GM19043 (cell line): ENCODE measurements around the gene TENM4.
"Not testable (repeated sequence)": the region's sequence is repeated elsewhere in the genome, so short reads cannot be mapped to it uniquely, and the experiment has no call there.

Experiments
- ATAC-seq: cut with Tn5 transposase; IDR thresholded peaks from one replicate; pipeline ENCODE4 v1.9.1; 2021; ENCODE audit warnings: low read depth; ENCODE audit not compliant: unreplicated experiment

TENM4 gene

DNA sequence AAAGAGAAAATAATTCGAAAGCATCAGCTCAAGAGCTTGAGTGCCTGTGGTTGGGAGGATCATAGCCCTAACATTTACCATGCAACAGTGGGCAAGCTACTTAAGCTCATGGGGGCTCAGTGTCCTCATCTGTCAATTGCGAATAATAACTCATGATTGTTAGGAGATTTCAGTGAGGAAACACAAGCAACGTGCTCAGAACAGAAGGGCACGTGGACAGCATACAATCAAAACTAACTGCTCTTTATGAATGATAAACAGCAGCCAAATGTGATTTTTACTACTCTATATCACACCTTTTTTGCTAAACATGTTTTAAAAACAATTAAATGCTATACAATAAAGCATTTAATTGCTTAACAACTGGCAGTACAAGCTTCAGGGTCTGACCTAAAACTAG is 556.1 kb downstream of the TENM4 start:
- no peak for ATAC-seq

DNA sequence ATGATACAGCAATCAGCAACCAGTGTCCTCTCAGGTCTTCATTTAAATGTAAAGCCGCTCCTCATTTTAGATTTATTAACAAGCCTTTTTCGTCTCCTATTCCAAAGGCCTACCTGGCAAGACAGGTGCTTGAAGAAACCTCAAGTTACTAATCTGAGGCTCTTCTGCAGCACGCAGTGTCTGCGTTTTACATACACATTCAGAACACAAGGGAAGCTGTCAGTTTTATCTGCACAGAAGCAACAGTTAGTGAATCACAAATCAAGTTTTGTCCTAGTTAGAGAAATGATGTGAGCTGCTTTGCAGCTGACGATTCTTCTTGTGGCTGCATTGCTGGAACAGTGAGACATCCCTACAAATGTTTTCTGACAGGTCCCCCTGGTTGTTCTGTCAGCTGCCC is 557.3 kb downstream of the TENM4 start:
- ATAC-seq = no peak

DNA sequence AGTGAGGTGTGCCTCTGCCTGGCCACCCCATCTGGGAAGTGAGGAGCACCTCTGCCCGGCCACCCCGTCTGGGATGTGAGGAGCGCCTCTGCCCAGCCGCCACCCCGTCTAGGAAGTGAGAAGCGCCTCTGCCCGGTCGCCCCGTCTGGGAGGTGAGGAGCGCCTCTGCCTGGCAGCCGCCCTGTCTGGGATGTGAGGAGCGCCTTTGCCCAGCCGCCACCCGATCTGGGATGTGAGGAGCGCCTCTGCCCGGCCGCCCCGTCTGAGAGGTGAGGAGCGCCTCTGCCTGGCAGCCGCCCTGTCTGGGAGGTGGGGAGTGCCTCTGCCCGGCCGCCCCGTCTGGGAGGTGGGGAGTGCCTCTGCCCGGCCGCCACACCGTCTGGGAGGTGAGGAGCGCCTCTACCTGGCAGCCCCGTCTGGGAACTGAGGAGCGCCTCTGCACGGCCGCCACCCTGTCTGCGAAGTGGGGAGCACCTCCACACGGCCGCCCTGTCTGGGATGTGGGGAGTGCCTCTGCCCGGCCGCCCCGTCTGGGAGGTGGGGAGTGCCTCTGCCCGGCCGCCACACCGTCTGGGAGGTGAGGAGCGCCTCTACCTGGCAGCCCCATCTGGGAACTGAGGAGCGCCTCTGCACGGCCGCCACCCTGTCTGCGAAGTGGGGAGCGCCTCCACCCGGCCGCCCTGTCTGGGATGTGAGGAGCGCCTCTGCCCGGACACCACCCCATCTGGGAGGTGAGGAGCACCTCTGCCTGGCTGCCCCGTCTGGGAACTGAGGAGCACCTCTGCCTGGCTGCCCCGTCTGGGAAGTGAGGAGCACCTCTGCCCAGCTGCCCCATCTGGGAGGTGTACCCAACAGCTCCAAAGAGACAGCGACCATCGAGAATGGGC is 561.5 kb downstream of the TENM4 start:
- ATAC-seq = not testable (repeated sequence)

DNA sequence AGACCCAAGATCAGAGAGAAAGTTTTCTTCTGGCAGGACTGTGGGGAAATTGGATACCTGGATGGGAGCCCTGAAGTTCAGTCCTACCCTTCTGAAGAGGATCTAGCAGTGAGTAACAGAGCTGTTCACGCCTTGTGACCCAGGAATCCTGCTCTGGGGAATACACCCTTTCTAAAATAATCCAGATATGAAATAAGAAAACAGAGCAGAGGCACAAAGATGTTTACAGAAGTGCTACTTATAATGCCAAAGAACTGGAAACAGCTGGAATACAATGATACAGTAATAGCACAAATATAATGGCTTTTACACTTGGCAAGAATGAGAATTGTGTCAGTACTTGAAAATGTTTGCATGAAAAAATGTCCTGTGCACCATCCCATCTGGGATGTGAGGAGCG is 562.2 kb downstream of the TENM4 start:
- ATAC-seq = no peak

DNA sequence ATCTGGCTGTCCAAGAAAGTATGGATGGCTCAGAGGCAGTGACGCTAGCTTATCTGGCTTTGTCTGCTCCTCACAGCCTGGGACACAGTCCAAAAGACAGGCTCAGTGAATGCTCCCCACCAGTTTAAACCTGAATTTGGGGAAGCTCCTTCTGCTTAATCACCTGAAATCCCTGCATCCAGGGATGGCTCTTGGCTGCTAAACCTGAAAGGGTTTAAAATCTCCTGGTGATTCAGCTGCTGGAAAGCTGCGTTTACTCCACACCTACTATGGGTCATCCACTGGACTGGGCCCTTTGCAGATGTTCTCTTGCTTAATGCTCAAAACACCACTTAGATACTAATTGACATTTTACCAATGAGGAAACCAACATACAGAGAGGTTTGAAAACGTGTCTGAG is 564.2 kb downstream of the TENM4 start:
- ATAC-seq = no peak

DNA sequence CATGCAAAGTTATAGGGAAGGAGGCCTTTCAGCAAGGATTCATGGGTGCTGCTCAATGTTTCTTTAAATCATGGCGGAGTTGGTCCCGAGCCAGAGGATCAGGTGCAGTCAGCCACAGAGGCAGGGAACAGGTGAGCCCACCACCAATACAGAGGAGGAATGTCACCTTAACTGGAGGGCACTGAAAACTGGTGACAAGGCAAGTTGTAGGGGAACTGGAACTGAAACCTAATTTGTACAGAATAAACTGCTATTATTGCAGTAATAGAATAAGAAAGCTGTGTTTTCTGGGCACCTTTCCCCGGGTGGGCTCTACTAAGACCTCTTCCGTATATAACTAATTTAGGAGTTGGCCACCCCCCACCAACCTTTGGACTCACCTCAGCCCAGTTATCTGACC is 570.2 kb downstream of the TENM4 start:
- no peak for ATAC-seq

DNA sequence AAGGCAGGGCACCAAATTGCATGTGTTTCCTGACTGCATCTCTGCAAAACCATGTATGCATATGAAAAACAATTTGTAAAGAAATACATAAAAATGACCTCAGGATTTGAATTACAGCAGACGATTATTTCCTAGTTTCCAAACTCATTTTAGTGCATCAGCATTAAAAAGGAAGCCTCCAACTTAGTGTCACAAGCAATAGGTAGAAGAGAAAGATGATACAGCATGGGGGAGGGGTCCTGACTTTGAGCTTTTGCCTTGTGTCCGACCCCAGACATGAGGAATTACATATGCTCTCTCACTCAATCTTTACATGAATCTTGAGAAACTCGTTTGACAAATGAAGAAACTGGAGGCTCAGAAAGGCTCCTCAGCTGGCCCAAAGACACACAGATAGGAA is 571.5 kb downstream of the TENM4 start:
- ATAC-seq = no peak

DNA sequence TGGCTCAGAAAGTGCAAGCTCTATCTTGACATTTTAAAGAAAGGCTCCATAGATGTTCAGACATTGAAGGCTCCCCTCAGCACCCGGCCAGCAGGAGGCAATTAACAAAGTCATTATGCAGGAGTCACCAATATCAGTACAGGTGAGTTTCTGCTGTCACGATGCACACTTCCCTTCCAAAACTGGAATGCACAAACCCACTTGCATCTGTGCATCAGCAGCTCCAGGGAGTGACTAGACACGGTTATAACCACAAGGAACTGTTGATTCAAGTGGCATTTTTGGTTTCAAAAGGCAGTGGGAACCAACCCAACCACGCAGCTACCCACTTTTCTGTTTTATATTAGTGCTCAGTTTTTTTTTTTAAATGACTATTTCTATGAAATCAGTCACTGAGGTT is 572.3 kb downstream of the TENM4 start:
- ATAC-seq = no peak

DNA sequence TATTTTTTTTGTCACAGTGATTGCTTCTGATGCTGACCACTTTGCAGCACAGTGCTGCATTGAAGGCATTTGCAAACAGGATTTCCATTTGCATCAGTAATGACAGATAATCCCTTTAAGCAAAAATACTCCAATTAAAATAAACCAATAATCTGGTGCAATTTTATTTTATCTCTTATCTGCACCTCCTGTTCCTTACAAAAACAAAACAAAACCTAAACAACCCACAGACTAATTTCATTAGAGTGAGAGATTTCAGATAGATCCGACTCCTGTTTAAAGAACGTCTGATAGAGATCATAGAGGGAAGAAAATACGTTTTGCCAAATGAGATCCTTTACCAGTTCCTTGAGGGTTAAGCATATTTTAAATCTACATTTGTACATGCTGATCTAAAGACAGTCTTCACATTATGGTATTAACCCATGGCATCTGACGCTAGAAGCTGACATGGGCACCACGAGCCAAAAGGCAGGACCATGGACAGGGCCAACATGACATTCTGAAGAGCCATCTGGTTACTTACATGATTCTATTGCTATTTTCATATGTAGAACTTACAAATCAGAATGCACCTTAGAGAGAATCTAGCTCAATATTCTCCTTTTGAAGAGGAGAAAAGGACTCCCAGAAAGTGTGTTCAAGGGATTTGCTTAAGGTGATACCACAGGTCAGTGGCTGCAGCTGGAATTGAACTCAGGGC is 580.0 kb downstream of the TENM4 start:
- ATAC-seq = no peak

DNA sequence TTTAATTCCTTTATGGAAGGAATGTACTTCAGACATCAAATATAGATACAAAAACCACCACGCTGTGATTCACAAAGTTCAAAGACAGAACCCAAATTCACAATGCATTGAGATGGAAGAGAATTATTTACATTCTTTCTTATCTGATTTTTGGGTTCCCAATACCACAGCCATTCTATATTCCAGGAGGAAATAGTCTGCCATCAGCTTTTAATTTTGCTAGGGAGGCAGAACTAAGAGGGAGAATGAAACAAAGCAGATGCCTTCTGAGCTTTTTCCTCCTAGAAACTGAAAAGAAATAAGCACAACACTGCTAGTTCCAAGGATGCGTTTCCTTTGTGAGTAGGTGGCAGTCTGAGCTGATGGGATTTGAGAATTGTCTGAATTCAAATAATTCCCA is 583.1 kb downstream of the TENM4 start:
- ATAC-seq = no peak

DNA sequence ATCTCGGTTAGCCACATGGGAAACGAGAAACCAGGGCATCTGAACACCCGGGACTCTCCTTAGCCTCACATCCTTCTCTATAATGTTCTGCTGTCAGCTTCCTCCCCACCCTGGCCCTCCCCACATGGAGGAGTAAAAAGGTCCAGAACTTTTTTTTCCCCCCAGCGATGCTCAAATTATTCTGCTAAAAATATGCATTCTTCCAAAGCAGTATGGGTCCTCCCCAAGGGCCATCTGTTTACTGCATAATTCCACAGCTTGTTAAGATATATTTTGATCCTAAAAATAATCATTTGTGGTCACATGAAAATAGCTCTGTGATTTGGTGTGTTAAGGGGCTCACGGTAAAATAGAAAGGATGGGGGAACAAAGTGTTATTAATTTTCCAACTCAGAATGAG is 584.6 kb downstream of the TENM4 start:
- no peak for ATAC-seq

DNA sequence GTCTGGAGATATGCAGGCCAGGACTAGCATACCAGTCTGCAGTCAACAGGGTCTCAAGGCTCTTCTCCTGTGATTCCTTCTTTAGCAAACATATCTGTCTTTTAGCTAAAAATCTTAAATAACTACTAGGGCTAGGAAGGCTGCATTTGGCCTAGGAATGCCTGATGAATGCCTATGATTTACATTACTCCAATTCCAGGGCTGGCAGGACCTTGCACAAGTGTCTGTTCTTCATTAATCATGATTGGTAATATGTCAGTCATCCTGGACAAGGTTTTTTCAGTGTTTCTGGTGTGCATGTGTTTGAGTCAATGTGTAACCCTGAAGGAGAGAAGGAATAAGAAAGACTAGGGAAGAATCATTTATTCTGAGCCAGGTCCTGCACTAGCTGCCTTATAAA is 585.7 kb downstream of the TENM4 start:
- ATAC-seq = no peak

DNA sequence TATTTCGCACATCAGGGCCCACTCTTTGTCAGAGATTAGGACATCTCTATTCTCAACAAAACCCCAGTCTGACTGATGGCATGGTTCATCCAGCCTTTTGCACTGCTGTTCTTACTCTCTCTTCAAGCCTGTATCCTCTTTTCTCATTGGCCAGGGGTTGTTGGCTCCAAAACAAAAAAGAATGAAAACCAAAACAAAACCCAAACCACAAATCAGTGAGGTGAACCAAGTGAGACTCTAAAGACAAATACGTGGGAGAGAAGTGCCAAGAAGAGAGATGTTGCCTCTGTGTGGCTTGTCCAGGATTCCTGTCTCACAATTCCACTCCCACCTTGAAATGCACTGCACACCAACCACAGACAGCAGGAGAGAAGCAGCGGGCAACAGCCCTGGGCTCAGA is 587.3 kb downstream of the TENM4 start:
- ATAC-seq = no peak

DNA sequence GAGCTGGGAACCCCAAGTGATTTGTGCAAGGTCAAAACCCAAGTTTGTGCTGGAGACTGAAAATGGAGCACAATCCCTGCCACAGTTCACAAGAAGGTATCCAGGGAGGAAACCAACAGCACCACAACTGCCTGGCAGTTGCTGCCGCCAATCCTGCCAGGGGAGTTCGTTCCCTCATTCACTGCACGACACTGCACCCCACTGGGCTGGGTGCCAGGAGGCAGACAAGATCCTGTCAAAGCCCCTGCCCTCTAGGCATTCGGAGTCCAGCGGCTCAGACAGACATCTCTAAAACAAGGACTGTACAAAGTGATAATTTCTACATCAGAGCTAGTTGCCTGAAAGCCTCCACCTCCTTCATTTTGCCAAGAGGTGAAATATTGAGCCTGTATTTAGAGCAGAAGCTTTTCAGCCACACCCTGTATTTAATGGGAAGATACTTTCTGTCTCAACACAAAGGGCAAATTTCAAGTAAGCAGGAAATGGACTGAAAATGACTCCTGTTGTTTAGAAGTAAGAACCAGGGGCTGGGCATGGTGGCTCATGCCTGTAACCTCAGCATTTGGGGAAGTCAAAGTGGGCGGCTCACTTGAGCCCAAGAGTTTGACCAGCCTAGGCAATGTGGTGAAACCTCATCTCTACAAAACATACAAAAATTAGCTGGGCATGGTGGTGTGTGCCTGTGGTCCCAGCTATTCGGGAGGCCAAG is 588.8 kb downstream of the TENM4 start:
- no peak for ATAC-seq

DNA sequence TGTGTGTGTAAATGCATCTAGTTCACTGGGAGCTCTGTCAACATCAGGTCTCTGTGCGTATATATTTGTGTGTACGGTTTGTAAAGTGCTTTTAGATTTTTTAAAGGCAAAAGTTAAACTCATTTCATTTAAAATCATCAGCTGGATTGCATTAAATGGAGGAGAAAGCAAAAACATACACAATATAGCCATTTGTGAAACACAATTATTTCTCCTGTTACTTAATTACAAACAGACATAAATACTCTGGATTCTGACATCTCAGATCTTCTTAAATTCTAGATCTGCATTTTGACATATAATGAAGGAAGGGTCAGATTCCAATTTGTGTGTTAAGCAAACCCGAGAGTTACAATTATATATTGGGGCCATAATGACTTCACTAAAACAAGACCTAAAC is 590.8 kb downstream of the TENM4 start:
- no peak for ATAC-seq

DNA sequence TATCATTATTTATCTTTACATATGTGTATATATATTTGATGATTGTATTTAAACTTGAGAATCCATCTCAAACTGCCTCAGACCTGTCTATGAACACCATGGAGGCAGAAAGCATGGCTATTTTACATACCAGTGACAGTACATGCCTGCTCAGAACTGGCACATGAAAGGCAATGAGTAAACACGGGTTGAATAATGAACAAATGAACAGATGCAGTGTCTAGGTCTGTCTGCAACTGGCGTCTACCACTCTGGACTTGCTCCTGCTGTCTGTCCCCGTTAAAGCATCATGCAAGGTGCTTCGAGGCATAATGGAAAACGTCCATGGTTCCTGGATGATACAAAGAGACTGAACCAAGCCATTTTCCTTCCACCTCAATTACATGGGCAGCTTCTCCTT is 594.6 kb downstream of the TENM4 start:
- ATAC-seq = no peak

DNA sequence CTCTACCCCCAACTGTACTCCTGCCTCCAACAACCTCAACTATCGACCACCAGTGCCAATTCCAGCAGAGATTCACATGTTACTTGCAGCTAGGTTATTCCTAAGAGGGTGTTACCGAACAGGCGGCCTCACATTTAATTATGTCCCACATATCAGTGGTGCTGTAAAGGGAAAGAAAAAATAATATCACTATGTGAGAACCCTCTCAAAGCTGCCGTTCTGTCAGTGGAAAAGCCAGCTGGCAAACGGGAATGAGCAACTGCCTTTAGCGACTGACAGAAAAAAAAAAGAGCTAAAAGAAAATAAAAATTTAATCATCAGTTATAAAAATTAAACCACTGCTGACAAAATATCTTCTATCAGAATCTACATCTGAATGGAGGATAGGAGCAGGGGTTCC is 595.3 kb downstream of the TENM4 start:
- ATAC-seq = no peak

DNA sequence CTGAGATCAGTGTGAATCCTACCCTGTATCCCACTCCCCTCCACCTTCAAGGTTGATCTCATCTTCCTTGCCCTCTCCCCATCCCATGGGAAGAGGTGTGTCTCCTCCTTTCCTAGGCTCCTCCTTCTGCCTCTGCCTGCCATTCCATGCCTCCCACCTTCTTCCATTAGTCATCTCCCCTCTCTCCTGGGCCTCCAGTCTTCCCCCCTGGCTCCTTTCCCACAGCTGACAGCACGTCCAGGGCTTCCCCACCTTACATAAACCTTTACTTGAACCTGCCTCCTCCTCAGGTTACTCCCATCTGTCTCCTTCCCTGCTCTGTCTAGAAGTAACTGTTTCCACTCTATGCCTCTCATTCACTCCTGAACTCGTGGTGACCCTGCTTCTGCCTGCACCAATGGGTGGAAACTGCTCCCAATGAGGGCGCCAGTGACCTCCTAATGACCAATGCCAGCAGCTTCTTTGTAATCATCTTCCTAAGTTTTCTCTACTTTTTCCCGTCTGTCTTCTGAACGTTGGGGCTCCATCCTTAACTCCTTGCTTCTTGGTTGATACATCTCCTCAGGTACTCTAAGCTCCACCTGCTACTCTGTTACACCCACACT is 599.3 kb downstream of the TENM4 start:
- no peak for ATAC-seq

DNA sequence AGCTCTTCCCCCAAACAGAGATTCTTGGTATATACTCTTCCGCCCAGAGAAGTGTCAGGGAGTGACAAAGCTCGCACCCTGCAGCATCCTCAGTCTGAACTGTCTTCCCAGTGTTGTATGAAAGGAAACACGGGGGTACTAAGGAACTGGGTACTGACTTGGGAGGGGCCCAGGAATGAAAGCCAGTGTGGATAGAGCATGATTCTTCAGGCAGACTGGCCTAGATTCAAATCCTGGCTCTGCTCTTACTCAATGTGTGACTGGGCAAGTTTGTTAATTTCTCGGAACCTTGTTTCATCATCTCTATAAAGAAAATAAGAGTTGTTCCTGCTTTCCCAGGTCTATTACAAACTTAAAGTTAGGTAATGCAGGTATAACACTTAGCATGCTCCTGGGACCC is 600.2 kb downstream of the TENM4 start:
- ATAC-seq = no peak

DNA sequence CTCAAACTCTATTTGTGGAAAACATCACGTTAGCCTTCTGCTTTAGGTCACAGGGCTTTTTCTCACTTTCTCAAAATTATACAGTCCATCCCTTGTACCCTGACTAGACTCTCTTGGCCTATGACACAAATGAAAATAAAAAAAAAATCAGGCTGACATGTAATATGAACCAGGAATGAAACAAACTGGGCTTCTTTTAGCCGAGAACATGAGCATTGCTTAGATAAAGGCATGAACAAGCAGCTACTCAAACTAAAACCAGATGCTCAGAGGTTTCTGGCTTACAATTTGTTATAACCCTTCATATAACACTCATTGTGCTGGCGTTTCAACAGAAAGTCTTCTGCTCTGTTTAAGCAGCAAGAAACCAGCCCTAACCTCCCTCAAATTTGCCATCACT is 600.6 kb downstream of the TENM4 start:
- no peak for ATAC-seq

DNA sequence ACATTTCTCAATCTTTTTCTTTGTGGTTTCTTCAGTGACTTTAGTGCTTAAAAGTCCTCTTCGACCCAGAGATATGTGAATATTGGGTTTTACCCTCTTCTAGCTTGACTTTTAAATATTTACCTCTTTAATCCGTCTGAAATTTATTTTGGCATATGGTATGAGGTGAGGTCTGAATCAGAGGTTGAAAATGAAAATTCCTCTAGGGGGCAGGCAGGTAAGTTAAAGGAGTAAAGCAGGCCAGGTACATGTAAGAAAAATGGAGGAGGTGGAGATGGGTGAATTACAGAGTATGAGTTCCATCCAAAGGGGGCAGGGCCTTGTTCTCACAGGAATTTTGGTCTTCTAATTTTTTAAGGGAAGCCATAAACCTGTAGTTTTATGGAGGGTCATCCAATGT is 602.4 kb downstream of the TENM4 start:
- no peak for ATAC-seq
